ENCODE measurements around the gene DNAJA2. TPM values are rescaled to one million over a fixed set of nuclear protein-coding genes. Genes with fewer than 3 reads are reported as not detected.
A peak's percentile ranks its signal among the peaks of the same experiment; 100 is the strongest.

DNAJA2 gene
- total and polyA plus RNA-seq, 2 of the 4 experiments (the other 2 are of a cell fraction) = 18.6 to 53.9 TPM

DNA sequence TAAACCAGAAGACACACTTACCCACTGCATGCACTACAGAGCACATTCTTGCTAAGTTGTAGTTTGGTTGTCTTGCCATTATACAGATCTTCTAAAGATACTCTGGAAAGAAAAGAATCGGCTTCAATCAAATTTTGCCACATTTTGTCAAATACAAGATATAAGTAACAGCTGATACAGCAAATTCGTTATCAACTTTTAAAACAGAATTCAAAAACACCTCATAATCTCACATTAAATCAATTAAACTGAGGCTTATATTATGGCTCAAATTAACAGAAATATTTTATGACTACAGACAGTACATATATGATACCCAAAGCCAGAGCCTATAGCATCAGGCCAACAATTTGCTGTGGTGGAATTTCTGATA is 5.4 kb downstream of the DNAJA2 start:
- CTCF ChIA-PET = no interaction called here
- Histone ChIP-seq H3K9me3 (ENCODE audit: control insufficient read depth, insufficient read depth, low read length) (no peaks in the 10 kb centered on the region), H3K23ac (ENCODE audit: low read depth, low read length) (no peak overlapping the region), H3K4me3 (ENCODE audit: insufficient read depth, low read depth, low read length) (no peak overlapping the region), H3K36me3 (ENCODE audit: control insufficient read depth, insufficient read depth, low read length) (peaks cover 55% of the 10 kb centered on the region), H2BK20ac (ENCODE audit: low read depth, low read length) (no peak overlapping the region), H4K91ac (ENCODE audit: insufficient read depth, low read depth, low read length) (no peak overlapping the region), H3K27ac (ENCODE audit: insufficient read depth, low read length) (no peak overlapping the region), H4K5ac (ENCODE audit: low read depth, low read length) (no peak overlapping the region), H3K9me1 (ENCODE audit: insufficient read depth, low read length) (peaks cover 2% of the 10 kb centered on the region; the same call in 1 of the 2 replicates), H3K9ac (ENCODE audit: low read depth, low read length) (no peak overlapping the region), H3K4me2 (ENCODE audit: low read depth, low read length) (no peak overlapping the region), H2AFZ (replicated peaks; ENCODE audit: low read length, poor library complexity) (no peak overlapping the region), H3K18ac (ENCODE audit: low read depth, low read length) (no peak overlapping the region), H3K4me1 (ENCODE audit: control insufficient read depth, insufficient read depth, low read length) (peaks cover 5% of the 10 kb centered on the region), H3K4ac (ENCODE audit: low read depth, low read length) (no peak overlapping the region), H2BK5ac (ENCODE audit: low read depth, low read length, poor library complexity, severe bottlenecking) (no peak overlapping the region), H2AK9ac (replicated peaks; ENCODE audit: low read depth, low read length, poor library complexity) (no peak overlapping the region), H4K8ac (ENCODE audit: low read depth in 2 of 2, low read length in 2 of 2) (no peak overlapping the region), H3K27me3 (ENCODE audit: control insufficient read depth, insufficient read depth, low read length) (no peaks in the 10 kb centered on the region), H2BK120ac (ENCODE audit: low read depth, low read length) (no peak overlapping the region), H3K56ac (ENCODE audit: extremely low read depth, insufficient read depth, low read length) (no peak overlapping the region), H3K14ac (replicated peaks; ENCODE audit: low read depth, low read length) (no peak overlapping the region), H2BK15ac (ENCODE audit: low read depth, low read length) (no peak overlapping the region), H2AK5ac (ENCODE audit: low read depth, low read length) (no peak overlapping the region), H3K79me1 (ENCODE audit: low read depth in 1 of 2, low read length in 2 of 2) (peaks cover 22 to 33% of the 10 kb centered on the region in 2 experiments), H4K20me1 (ENCODE audit: insufficient read depth, low read length) (peaks cover 31% of the 10 kb centered on the region)
- WGBS, 2 experiments (ENCODE audit: extremely low coverage in 2 of 2, insufficient read length in 1 of 2) = no CpG with 5 or more reads among the region's 2 CpGs
- no TSS peak for BruUV-seq (replicated peaks)
- dilution Hi-C loops (cut with HindIII; ENCODE audit: low sequenced_read_pairs, unreplicated experiment) = no loop called here
- DNase-seq = no peak
- in situ Hi-C loops (cut with MboI; ENCODE audit: low sequenced_read_pairs) = no loop called here
- TF ChIP-seq FOS (IDR thresholded peaks at IDR 0.05; ENCODE audit: low read depth, low read length) (no peak), CHD1 (IDR thresholded peaks at IDR 0.05; ENCODE audit: low read depth, low read length) (no peak), RAD21 (IDR thresholded peaks at IDR 0.05; ENCODE audit: low read length) (no peak), MAFK (IDR thresholded peaks at IDR 0.05; ENCODE audit: low read depth, low read length) (peak; percentile 78)
- ATAC-seq (ENCODE audit: low read depth) = no peak
- POLR2A ChIA-PET (ENCODE audit: unreplicated experiment) = no interaction called here
- intact Hi-C loops (cut with micrococcal nuclease) = no loop called here
